ENCODE results near the gene CMC1. TPM values are rescaled to one million over a fixed set of nuclear protein-coding genes. Genes with fewer than 3 reads are reported as not detected.

The CMC1 gene
- total and polyA plus RNA-seq, 8 donors: 9.6 to 93.4 (median 33.4) TPM

GRCh38 chr3:28273837-28274236 is 32.4 kb downstream of the CMC1 start:
- Histone ChIP-seq H3K9me3 (peaks cover 0 to 28% (median 14%) of the 10 kb centered on the region in 4 donors), H3K27me3 (no peaks in the 10 kb centered on the region), H3K27ac (no peak overlapping the region), H3K4me1 (peaks cover 0 to 2% (median 0%) of the 10 kb centered on the region in 4 donors), H3K36me3 (peaks cover 4 to 66% (median 43%) of the 10 kb centered on the region in 4 donors), H3K4me3 (no peak overlapping the region)
- intact Hi-C loops (cut with DNase I; ENCODE audit: low total_unique reads): no loop called here
- DNase-seq: no peak
- no peak for TF ChIP-seq CTCF (IDR thresholded peaks at IDR 0.05)
- no peak for TF ChIP-seq POLR2AphosphoS5 (IDR thresholded peaks at IDR 0.05)
- no peak for TF ChIP-seq POLR2A (IDR thresholded peaks at IDR 0.05)
- TF ChIP-seq EP300 (IDR thresholded peaks at IDR 0.05): no peak

- intact Hi-C loops (cut with DNase I; ENCODE audit: low total_unique reads): no loop called here
Measured at GRCh38 chr3:28278918-28279317, 37.5 kb downstream of the CMC1 start.

GRCh38 chr3:28279770-28280169 is 38.4 kb downstream of the CMC1 start:
- 31 to 54% (median 43%) methylated on average over 4 of the region's 4 CpGs for WGBS, 5 donors
- DNase-seq: no peak
- intact Hi-C loops (cut with DNase I; ENCODE audit: low total_unique reads): no loop called here
- Histone ChIP-seq H3K4me1 (peaks cover 0 to 34% (median 8%) of the 10 kb centered on the region in 4 donors), H3K9me3 (no peaks in the 10 kb centered on the region), H3K36me3 (peaks cover 0 to 13% (median 10%) of the 10 kb centered on the region in 4 donors), H3K27me3 (no peaks in the 10 kb centered on the region), H3K4me3 (no peak overlapping the region), H3K27ac (no peak overlapping the region)
- TF ChIP-seq EP300 (IDR thresholded peaks at IDR 0.05) (no peak), POLR2AphosphoS5 (IDR thresholded peaks at IDR 0.05) (no peak), POLR2A (IDR thresholded peaks at IDR 0.05) (no peak), CTCF (IDR thresholded peaks at IDR 0.05) (no peak)

More at GRCh38 chr3:28278918-28279317, 37.5 kb downstream of the CMC1 start:
- Histone ChIP-seq H3K36me3 (peaks cover 0 to 20% (median 15%) of the 10 kb centered on the region in 4 donors), H3K4me1 (peaks cover 0 to 34% (median 8%) of the 10 kb centered on the region in 4 donors), H3K27ac (no peak overlapping the region), H3K9me3 (peaks cover 0 to 6% (median under 1%) of the 10 kb centered on the region in 4 donors), H3K27me3 (no peaks in the 10 kb centered on the region), H3K4me3 (no peak overlapping the region)
- DNase-seq: no peak
- WGBS, 5 donors: 74 to 79% (median 77%) methylated on average over 2 of the region's 2 CpGs
- TF ChIP-seq CTCF (IDR thresholded peaks at IDR 0.05): no peak
- TF ChIP-seq POLR2A (IDR thresholded peaks at IDR 0.05): no peak
- no peak for TF ChIP-seq POLR2AphosphoS5 (IDR thresholded peaks at IDR 0.05)
- no peak for TF ChIP-seq EP300 (IDR thresholded peaks at IDR 0.05)

GRCh38 chr3:28280781-28281180 is 39.4 kb downstream of the CMC1 start:
- no peaks in the 10 kb centered on the region for H3K27me3 ChIP-seq
- intact Hi-C loops (cut with DNase I; ENCODE audit: low total_unique reads): no loop called here
- TF ChIP-seq CTCF (IDR thresholded peaks at IDR 0.05): no peak
- TF ChIP-seq POLR2A (IDR thresholded peaks at IDR 0.05): no peak
- TF ChIP-seq EP300 (IDR thresholded peaks at IDR 0.05): no peak
- no peak for TF ChIP-seq POLR2AphosphoS5 (IDR thresholded peaks at IDR 0.05)
- H3K27ac ChIP-seq: no peak overlapping the region
- H3K9me3 ChIP-seq: no peaks in the 10 kb centered on the region
- peaks cover 0 to 34% (median 8%) of the 10 kb centered on the region in 4 donors for H3K4me1 ChIP-seq
- WGBS, 5 donors: 73 to 90% (median 79%) methylated on average over 3 of the region's 3 CpGs
- H3K4me3 ChIP-seq: no peak overlapping the region
- no peak for DNase-seq
- H3K36me3 ChIP-seq: peaks cover 0 to 4% (median 2%) of the 10 kb centered on the region in 4 donors

Data from stomach (tissue), 9 donors.